ENCODE measurements around the gene EDEM1.

Gene EDEM1

GRCh38 chr3:5212628-5213573, 25.4 kb downstream of the EDEM1 start:
- Histone ChIP-seq H2AFZ (no peak overlapping the region), H3K36me3 (ENCODE audit: control insufficient read depth, insufficient read depth, low read length) (no peaks in the 10 kb centered on the region), H3K9me3 (ENCODE audit: control insufficient read depth, low read length) (no peaks in the 10 kb centered on the region), H3K27me3 (ENCODE audit: control insufficient read depth, insufficient read depth, low read length) (no peaks in the 10 kb centered on the region), H3K4me2 (ENCODE audit: low read length) (no peak overlapping the region), H3K79me2 (no peaks in the 10 kb centered on the region), H3K27ac (no peak overlapping the region), H3K4me3 (ENCODE audit: low read depth, low read length) (no peak overlapping the region), H3K4me1 (no peaks in the 10 kb centered on the region), H3K9ac (no peak overlapping the region)
- TF ChIP-seq CTCF (IDR thresholded peaks at IDR 0.05) = no peak

GRCh38 chr3:5213574-5213966, 26.1 kb downstream of the EDEM1 start:
- Histone ChIP-seq H3K4me3 (ENCODE audit: low read depth, low read length) (no peak overlapping the region), H3K27me3 (ENCODE audit: control insufficient read depth, insufficient read depth, low read length) (no peaks in the 10 kb centered on the region), H3K9me3 (ENCODE audit: control insufficient read depth, low read length) (no peaks in the 10 kb centered on the region), H3K27ac (no peak overlapping the region), H3K79me2 (no peaks in the 10 kb centered on the region), H3K9ac (no peak overlapping the region), H3K4me2 (ENCODE audit: low read length) (no peak overlapping the region), H2AFZ (no peak overlapping the region), H3K36me3 (ENCODE audit: control insufficient read depth, insufficient read depth, low read length) (no peaks in the 10 kb centered on the region), H3K4me1 (no peaks in the 10 kb centered on the region)
- no peak for TF ChIP-seq CTCF (IDR thresholded peaks at IDR 0.05)

GRCh38 chr3:5214352-5214751, 26.8 kb downstream of the EDEM1 start:
- H3K36me3 ChIP-seq (ENCODE audit: control insufficient read depth, insufficient read depth, low read length) = no peaks in the 10 kb centered on the region
- H3K4me2 ChIP-seq (ENCODE audit: low read length) = no peak overlapping the region
- no peak overlapping the region for H3K4me3 ChIP-seq (ENCODE audit: low read depth, low read length)
- no peaks in the 10 kb centered on the region for H3K9me3 ChIP-seq (ENCODE audit: control insufficient read depth, low read length)
- no peak overlapping the region for H2AFZ ChIP-seq
- no peaks in the 10 kb centered on the region for H3K4me1 ChIP-seq
- H3K79me2 ChIP-seq = no peaks in the 10 kb centered on the region
- no peaks in the 10 kb centered on the region for H3K27me3 ChIP-seq (ENCODE audit: control insufficient read depth, insufficient read depth, low read length)
- no peak overlapping the region for H3K27ac ChIP-seq
- TF ChIP-seq CTCF (IDR thresholded peaks at IDR 0.05) = no peak
- no peak overlapping the region for H3K9ac ChIP-seq

- no peak for TF ChIP-seq CTCF (IDR thresholded peaks at IDR 0.05)
- Histone ChIP-seq H3K4me1 (no peaks in the 10 kb centered on the region), H2AFZ (no peak overlapping the region), H3K4me3 (ENCODE audit: low read depth, low read length) (no peak overlapping the region), H3K27ac (no peak overlapping the region), H3K27me3 (ENCODE audit: control insufficient read depth, insufficient read depth, low read length) (no peaks in the 10 kb centered on the region), H3K36me3 (ENCODE audit: control insufficient read depth, insufficient read depth, low read length) (no peaks in the 10 kb centered on the region), H3K79me2 (no peaks in the 10 kb centered on the region), H3K9ac (no peak overlapping the region), H3K4me2 (ENCODE audit: low read length) (no peak overlapping the region), H3K9me3 (ENCODE audit: control insufficient read depth, low read length) (no peaks in the 10 kb centered on the region)
Observed at GRCh38 chr3:5217824-5218595, 30.5 kb downstream of the EDEM1 start.

Data from parathyroid adenoma (tissue), 2 donors.